ENCODE data around the gene COLQ. TPM values are rescaled to one million over a fixed set of nuclear protein-coding genes. Genes with fewer than 3 reads are reported as not detected.

Gene COLQ
- polyA plus RNA-seq, 2 of the 4 experiments (the other 2 are of a cell fraction) = 0.71 to 1.1 TPM

- DNase-seq (ENCODE audit: low read depth in 1 of 2, low spot score in 1 of 2) (no peak), FAIRE-seq (no peak), ATAC-seq (no peak)
- POLR2A ChIA-PET = no interaction called here
- H3K4me2 ChIP-seq = no peak overlapping the region
- 63% methylated on average over 1 of the region's 1 CpG for WGBS (ENCODE audit: missing lambda C conversion rate)
- no peak overlapping the region for H3K27ac ChIP-seq
- no peak overlapping the region for H3K4me3 ChIP-seq
- CTCF ChIA-PET = interaction anchor here (0.7 kb wide), 1 partner anchor 675 kb away, joined by 3 read pairs; no protein-coding TSS in a partner anchor
- H3K4me1 ChIP-seq = no peaks in the 10 kb centered on the region
- TF ChIP-seq CEBPB (IDR thresholded peaks at IDR 0.05) (no peak), TFCP2L1 (CRISPR knock-in tag; IDR thresholded peaks at IDR 0.05) (no peak), FOSL2 (IDR thresholded peaks at IDR 0.05) (no peak), FOSL2 (CRISPR knock-in tag; IDR thresholded peaks at IDR 0.05) (no peak), CHD4 (IDR thresholded peaks at IDR 0.05; ENCODE audit: borderline replicate concordance) (no peak), NR3C1 (IDR thresholded peaks at IDR 0.05) (no peak), CBX2 (IDR thresholded peaks at IDR 0.05; ENCODE audit: borderline replicate concordance, low read depth) (no peak)
- H3K9me3 ChIP-seq = no peaks in the 10 kb centered on the region
Measured at GRCh38 chr3:15525790-15526189, 4.3 kb upstream of the COLQ start.

DNA sequence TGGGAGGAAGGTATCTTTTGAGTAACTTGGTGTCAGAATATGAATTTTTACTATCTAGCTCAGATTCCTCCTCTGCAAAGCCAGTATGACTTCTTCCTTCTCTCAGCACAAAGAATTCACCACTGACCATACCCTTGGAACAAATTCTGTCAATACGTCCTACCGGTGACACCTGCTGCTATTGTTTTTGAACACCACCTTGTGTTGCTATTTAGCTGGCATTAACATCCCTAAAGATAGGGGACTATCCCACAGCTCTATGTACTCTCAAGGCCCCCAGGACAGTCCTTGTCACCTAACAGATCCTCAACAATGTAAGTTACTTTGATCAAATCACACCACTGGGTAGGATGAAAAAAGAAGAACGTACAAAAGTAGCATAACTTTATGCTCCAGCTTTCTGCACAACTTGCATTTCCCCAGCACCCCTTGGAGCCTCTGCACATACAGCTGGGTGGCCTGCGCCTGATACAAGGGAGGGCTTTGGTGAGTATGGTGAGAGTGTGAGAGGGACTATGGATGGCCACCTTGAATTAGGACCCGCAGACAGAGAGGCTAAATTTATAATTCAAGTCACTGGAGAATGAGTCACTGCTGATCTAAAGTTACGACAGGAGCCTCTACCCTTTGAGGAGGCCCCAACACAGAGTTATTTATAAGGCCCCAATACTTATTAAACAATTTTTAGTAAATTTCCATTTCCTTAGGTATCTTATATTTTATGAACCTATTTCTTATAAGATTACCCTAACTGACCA, 2.3 kb upstream of the COLQ start:
- 85% methylated on average over 6 of the region's 6 CpGs for WGBS (ENCODE audit: missing lambda C conversion rate)
- ChIA-PET POLR2A (no interaction called here), CTCF (interaction anchor here (0.8 to 1.5 kb wide), 4 partner anchors 9 to 33 kb away, joined by 3 to 5 read pairs (median 4); no protein-coding TSS in a partner anchor)
- no peak for DNase-seq (ENCODE audit: low read depth in 1 of 2, low spot score in 1 of 2)
- H3K4me1 ChIP-seq = no peaks in the 10 kb centered on the region
- H3K9me3 ChIP-seq = no peaks in the 10 kb centered on the region
- no peak overlapping the region for H3K4me2 ChIP-seq
- TF ChIP-seq RFX5 (IDR thresholded peaks at IDR 0.05) = no peak
- TF ChIP-seq RAD21 (conservative IDR thresholded peaks at IDR 0.05 in 1 of 2, IDR thresholded peaks at IDR 0.05 in 1 of 2) = no peak
- TF ChIP-seq EHF (CRISPR knock-in tag; IDR thresholded peaks at IDR 0.05) = no peak
- no peak for TF ChIP-seq NR3C1 (IDR thresholded peaks at IDR 0.05)
- no peak for TF ChIP-seq PBX3 (IDR thresholded peaks at IDR 0.05)
- TF ChIP-seq NFE2L2 (conservative IDR thresholded peaks at IDR 0.05; ENCODE audit: low read length) = no peak
- TF ChIP-seq HEYL (CRISPR knock-in tag; IDR thresholded peaks at IDR 0.05) = no peak
- TF ChIP-seq, protein P1, sequence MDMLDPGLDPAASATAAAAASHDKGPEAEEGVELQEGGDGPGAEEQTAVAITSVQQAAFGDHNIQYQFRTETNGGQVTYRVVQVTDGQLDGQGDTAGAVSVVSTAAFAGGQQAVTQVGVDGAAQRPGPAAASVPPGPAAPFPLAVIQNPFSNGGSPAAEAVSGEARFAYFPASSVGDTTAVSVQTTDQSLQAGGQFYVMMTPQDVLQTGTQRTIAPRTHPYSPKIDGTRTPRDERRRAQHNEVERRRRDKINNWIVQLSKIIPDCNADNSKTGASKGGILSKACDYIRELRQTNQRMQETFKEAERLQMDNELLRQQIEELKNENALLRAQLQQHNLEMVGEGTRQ (IDR thresholded peaks at IDR 0.05) = no peak
- TF ChIP-seq GATA3 (IDR thresholded peaks at IDR 0.05; ENCODE audit: borderline replicate concordance) = no peak
- no peak for TF ChIP-seq HOXB5 (CRISPR knock-in tag; IDR thresholded peaks at IDR 0.05)
- no peak overlapping the region for H3K27ac ChIP-seq
- no peak overlapping the region for H3K4me3 ChIP-seq
- FAIRE-seq = no peak
- no peak for ATAC-seq

- POLR2A ChIA-PET = no interaction called here
- H3K27ac ChIP-seq = no peak overlapping the region
Measured at GRCh38 chr3:15522016-15522415, 510 bp upstream of the COLQ start.

More at GRCh38 chr3:15522016-15522415, 510 bp upstream of the COLQ start:
- FAIRE-seq (no peak), DNase-seq (ENCODE audit: low read depth in 1 of 2, low spot score in 1 of 2) (no peak), ATAC-seq (no peak)
- no peak overlapping the region for H3K4me3 ChIP-seq
- no peaks in the 10 kb centered on the region for H3K4me1 ChIP-seq
- TF ChIP-seq KDM5A (IDR thresholded peaks at IDR 0.05) (no peak), FOXS1 (CRISPR knock-in tag; IDR thresholded peaks at IDR 0.05) (no peak), RAD21 (conservative IDR thresholded peaks at IDR 0.05 in 1 of 2, IDR thresholded peaks at IDR 0.05 in 1 of 2) (no peak), EP300 (IDR thresholded peaks at IDR 0.05) (no peak), RARB (CRISPR knock-in tag; IDR thresholded peaks at IDR 0.05) (no peak), ELK1 (IDR thresholded peaks at IDR 0.05; ENCODE audit: low read depth, low read length) (no peak), FOSB (CRISPR knock-in tag; IDR thresholded peaks at IDR 0.05) (no peak), GATA3 (IDR thresholded peaks at IDR 0.05; ENCODE audit: borderline replicate concordance) (no peak), POLR2AphosphoS2 (conservative IDR thresholded peaks at IDR 0.05; ENCODE audit: low read length) (no peak), SMC3 (IDR thresholded peaks at IDR 0.05) (no peak), MAZ (IDR thresholded peaks at IDR 0.05; ENCODE audit: borderline replicate concordance, low read depth, low read length) (no peak), CEBPB (IDR thresholded peaks at IDR 0.05) (no peak)
- TF ChIP-seq, protein P2, sequence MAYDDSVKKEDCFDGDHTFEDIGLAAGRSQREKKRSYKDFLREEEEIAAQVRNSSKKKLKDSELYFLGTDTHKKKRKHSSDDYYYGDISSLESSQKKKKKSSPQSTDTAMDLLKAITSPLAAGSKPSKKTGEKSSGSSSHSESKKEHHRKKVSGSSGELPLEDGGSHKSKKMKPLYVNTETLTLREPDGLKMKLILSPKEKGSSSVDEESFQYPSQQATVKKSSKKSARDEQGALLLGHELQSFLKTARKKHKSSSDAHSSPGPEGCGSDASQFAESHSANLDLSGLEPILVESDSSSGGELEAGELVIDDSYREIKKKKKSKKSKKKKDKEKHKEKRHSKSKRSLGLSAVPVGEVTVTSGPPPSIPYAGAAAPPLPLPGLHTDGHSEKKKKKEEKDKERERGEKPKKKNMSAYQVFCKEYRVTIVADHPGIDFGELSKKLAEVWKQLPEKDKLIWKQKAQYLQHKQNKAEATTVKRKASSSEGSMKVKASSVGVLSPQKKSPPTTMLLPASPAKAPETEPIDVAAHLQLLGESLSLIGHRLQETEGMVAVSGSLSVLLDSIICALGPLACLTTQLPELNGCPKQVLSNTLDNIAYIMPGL (CRISPR knock-in tag; IDR thresholded peaks at IDR 0.05; ENCODE audit: borderline replicate concordance) = no peak
- TF ChIP-seq, protein P3, sequence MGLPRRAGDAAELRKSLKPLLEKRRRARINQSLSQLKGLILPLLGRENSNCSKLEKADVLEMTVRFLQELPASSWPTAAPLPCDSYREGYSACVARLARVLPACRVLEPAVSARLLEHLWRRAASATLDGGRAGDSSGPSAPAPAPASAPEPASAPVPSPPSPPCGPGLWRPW (IDR thresholded peaks at IDR 0.05) = no peak
- CTCF ChIA-PET = interaction anchor here (1.5 kb wide), 1 partner anchor 15 kb away, joined by 4 read pairs; no protein-coding TSS in a partner anchor
- H3K9me3 ChIP-seq = no peaks in the 10 kb centered on the region
- no peak overlapping the region for H3K4me2 ChIP-seq
